Activated naive CD4-positive, alpha-beta T cell treated with anti-CD3 and anti-CD28 coated beads, Interleukin-2, amount 50 U/mL, for 72 hours (primary cell): ENCODE measurements around the gene TEF. TPM values are rescaled to one million over a fixed set of nuclear protein-coding genes. Genes with fewer than 3 reads are reported as not detected.

Experiments used
- ATAC-seq, 2 donors: fragments of 150-1000 bp; cut with Tn5 transposase; 2 replicates each; pipeline ENCODE4 v1.10.0; 2021; ENCODE audit warnings: mild to moderate bottlenecking in 2 of 2, moderate library complexity in 2 of 2
- DNase-seq, 2 donors: peaks; one replicate each; pipeline ENCODE4 v3.0.0; 2021 to 2022; ENCODE audit warnings: low spot score in 2 of 2
- H3K27ac Mint-ChIP-seq, 2 donors: one replicate each; pipeline ENCODE4 v1.8.0; 2022; ENCODE audit warnings: mild to moderate bottlenecking in 2 of 2, mixed read lengths in 2 of 2
- H3K36me3 Mint-ChIP-seq, 2 donors: one replicate each; pipeline ENCODE4 v1.8.0; 2022; ENCODE audit warnings: mixed read lengths in 2 of 2
- H3K9me3 Mint-ChIP-seq, 2 donors: one replicate each; pipeline ENCODE4 v1.8.0; 2022; ENCODE audit warnings: mixed read lengths in 2 of 2
- total RNA-seq, 2 donors: library from RNA; stranded (reverse); gene quantifications; one replicate each; pipeline ENCODE4 v1.2.3, GENCODE V29; 2022

The TEF gene, protein sequence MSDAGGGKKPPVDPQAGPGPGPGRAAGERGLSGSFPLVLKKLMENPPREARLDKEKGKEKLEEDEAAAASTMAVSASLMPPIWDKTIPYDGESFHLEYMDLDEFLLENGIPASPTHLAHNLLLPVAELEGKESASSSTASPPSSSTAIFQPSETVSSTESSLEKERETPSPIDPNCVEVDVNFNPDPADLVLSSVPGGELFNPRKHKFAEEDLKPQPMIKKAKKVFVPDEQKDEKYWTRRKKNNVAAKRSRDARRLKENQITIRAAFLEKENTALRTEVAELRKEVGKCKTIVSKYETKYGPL
- total RNA-seq, result 10 to 100 TPM in 1 of 2 donors, 1 to 10 TPM in 1; 1.9 to 15.8 TPM

DNA sequence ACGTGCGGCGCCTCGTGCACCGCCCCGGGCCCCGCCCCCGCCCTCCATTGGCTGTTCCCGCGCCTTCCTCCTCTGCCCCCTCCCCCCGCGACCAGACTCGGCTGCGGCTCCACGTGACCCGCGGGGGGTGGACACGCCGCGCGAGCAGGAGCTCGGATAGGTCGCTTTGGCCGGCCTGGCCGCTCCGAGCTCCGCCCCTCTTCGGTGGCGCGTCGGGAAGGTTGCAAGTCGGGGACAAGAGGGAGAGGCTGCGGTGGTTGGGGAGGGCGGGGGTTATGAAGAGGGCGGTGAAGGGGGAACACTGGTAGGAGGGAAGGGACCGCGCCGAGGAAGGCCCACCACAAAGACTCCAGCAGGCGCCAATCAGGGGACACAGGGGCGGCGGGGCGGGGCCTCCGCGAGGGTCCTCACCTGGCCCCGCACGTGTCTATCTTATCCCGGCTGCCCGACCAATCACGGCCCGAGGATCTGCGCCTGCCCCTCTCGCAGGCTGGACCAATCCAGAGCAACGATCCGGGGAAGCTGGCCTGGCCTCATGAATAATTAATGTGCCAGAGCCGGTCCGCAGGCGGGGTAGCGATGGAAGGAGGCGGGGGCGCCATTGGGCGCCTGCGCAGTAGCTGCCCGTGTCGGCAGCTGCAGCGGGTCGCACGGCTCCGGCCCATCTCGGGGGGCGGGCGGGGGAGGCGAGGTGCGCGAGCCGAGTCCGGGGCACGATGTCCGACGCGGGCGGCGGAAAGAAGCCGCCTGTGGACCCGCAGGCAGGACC is at the start of gene TEF:
Gene TEF (plus strand): TSS at position 614 of the 769 bp plus-strand sequence. CDS start 103 bp downstream, at position 717.
- Mint-ChIP-seq H3K9me3 (no peaks in the 10 kb centered on the region), H3K27ac (peak within 1 kb of the TSS; percentile 96 to 97), H3K36me3 (no peaks in the 10 kb centered on the region)
- peak; percentile 92 for ATAC-seq
- DNase-seq, result peak; percentile 97 to 98

DNA sequence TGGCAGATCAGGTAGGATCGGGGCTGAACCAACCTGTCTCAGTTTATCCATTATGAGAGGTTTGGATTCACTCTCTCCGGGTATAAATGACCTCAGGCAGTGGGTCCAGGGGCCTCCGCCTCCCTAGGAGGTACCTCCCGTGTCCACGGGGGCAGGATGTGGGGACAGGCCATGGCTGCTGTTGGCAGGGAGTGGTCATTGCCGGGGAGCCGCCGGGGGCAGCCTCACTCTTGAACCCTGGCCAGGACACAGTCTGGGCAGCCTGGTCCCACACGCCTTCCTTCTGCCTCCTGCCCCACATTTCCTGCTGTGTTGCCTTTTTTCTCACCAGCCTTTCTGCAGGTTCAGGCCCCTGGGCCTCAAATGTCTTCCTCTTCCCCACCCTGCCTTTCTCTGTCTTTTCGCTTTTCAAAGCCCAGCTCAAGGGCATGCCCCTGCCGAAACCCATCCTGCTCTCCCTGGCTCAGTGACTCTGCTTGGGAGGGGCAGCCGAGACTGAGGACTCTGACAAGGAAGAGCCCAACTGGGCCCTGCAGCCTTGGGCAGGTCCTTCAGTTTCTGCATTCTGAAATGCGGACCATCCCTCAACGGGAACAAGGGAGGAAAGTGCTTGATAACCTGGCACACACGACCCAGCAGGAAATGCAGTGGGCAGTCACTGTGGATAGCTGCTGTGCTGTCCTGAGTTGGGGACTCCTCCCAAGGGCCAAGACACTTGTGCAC is 49.4 kb upstream of the TEF start:
- Mint-ChIP-seq H3K36me3 (peaks cover 6 to 7% of the 10 kb centered on the region in 2 donors), H3K27ac (peak overlapping the region; percentile 36 to 90), H3K9me3 (no peaks in the 10 kb centered on the region)
- DNase-seq (no peak), ATAC-seq (no peak)

DNA sequence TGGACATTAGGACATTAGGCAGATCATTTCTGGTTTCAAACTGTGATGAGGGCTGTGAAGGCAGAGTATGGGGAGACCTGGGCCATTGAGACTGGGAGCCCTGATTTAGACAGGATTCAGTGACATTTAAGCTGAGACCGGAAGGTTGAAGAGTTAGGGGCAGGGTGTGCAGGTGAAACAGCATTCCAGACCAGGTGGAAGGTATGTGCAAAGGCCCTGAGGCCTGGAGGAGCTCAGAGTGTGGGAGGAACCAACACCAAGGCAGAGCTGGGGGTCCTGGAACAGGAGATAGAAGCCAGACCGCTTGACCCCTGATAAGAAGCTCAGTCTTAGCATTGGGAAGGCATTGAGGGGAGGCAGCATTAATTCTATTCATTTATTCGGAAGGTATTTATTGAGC is 47.9 kb upstream of the TEF start:
- no peak for DNase-seq
- H3K9me3 Mint-ChIP-seq, result no peaks in the 10 kb centered on the region
- no peak overlapping the region for H3K27ac Mint-ChIP-seq
- ATAC-seq, result no peak
- H3K36me3 Mint-ChIP-seq, result peaks cover 6% of the 10 kb centered on the region in 2 donors

DNA sequence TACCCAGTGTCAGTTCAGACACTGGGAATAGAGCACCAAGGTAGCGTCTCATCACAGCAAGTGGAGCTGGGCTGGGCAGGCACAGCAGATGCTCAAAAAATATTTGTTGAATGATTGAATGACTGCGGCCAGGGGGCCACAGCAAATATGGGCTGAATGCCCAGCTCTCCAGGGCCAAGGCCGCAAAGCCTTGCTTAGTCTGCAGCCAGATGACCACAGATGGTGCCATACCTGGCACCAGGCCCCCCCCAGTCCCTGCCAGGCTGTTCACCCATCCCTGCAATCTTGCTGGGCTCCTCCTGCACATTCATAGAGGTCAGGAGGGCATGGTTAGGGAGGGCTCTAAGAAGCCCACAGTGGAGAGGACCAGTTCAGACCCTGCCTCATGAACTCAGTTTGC is 47.5 kb upstream of the TEF start:
- DNase-seq (no peak), ATAC-seq (no peak)
- H3K27ac Mint-ChIP-seq, result no peak overlapping the region
- H3K36me3 Mint-ChIP-seq, result peaks cover 6% of the 10 kb centered on the region in 2 donors
- no peaks in the 10 kb centered on the region for H3K9me3 Mint-ChIP-seq

DNA sequence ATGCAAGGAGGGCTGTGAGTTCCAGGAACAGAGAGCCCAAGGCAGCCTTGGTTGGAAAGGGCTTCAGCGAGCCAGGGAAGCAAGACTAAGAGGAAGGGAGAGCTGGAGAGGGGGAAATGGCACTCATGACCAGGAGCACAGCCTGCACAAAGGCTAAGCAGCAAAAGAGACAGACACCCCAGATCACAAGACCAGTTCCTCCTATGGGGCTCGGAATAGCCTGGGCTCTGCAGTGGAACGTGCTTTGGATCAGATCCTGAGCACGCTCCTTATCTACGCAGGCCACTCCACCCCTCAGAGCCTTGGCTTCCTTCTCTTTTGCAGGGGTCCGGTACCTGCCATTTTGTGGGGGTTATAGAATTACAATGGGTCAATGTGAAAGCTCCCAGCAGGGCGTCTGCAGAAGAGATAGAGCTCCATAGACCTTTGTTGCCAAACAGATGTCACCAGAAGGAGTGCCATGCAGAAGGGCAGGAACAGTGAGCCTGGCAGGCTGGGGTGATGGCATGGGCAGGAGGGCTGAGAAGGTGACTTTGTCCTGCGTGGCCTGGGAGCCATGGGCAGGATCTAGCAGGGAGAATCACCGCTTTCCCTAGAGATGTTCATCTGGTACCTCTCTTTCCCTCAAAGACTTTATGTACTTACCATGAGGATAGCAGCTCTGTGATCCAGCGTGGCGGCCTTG is 46.6 kb upstream of the TEF start:
- peak overlapping the region in 1 of 2 donors; percentile 1 for H3K27ac Mint-ChIP-seq
- ATAC-seq (no peak), DNase-seq (no peak)
- H3K36me3 Mint-ChIP-seq, result peaks cover 6% of the 10 kb centered on the region in 2 donors
- no peaks in the 10 kb centered on the region for H3K9me3 Mint-ChIP-seq

DNA sequence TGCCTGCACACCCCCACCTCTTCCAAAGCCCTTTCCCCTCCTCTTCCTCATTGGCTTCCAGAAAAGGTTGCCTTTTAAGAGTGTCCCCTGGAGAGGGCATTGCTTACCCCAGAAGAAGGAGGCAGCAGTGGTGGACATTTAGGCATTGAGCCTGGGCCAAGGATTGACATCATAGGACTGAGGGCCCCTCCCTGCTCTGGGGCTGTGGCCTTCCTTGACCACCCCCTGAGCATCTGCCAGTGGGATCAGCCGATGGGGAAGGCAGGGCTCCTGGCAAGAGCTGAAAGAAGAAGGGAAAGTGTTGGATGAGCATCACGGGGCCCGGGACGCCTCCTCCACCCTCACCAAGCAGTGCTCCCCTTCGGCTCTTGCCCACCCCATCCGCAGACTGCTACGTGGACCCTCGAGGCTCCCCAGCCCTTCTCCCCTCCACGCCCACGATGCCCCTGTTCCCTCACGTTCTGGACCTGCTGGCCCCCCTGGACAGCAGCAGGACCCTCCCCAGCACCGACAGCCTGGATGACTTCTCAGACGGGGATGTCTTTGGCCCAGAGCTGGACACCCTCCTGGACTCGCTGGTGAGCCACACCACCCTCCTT is 43.0 kb upstream of the TEF start:
- Mint-ChIP-seq H3K36me3 (no peaks in the 10 kb centered on the region), H3K27ac (peak overlapping the region in 1 of 2 donors; percentile 77), H3K9me3 (no peaks in the 10 kb centered on the region)
- no peak for DNase-seq
- ATAC-seq, result no peak

DNA sequence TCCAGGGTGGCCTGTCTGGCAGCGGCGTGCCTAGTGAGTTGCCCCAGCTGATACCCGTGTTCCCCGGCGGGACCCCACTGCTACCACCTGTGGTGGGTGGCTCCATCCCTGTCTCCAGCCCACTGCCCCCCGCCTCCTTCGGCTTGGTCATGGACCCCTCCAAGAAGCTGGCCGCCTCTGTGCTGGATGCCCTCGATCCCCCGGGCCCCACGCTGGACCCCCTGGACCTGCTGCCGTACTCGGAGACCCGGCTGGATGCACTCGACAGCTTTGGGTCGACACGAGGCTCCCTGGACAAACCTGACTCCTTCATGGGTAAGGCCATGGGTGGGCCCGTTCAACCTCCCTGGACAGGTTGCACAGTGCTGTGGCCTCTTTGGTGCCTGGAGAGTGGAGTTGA is 41.9 kb upstream of the TEF start:
- H3K36me3 Mint-ChIP-seq, result no peaks in the 10 kb centered on the region
- ATAC-seq (no peak), DNase-seq (no peak)
- H3K27ac Mint-ChIP-seq, result peak overlapping the region in 1 of 2 donors; percentile 60
- no peaks in the 10 kb centered on the region for H3K9me3 Mint-ChIP-seq

DNA sequence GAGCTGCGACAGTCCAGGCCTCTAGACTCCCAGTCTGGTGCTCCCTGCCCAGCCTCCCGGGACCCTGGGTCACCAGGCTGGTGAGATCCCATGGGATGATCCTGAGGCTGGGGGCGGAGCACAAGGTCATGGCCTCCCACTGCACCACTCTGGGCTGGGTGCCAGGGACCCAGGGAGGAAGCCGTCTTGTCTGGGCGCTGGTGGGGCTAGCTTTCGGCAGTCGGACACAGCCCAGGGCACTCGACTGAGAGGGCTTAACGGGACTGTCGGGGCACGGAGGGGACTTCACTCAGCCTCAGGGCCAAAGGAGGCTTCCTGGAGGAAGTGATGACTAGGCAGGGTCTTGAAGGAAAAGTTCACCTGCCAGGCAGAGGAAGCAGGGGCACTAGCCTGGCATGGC is 41.4 kb upstream of the TEF start:
- Mint-ChIP-seq H3K27ac (peak overlapping the region in 1 of 2 donors; percentile 60), H3K9me3 (no peaks in the 10 kb centered on the region), H3K36me3 (no peaks in the 10 kb centered on the region)
- DNase-seq (no peak), ATAC-seq (no peak)

DNA sequence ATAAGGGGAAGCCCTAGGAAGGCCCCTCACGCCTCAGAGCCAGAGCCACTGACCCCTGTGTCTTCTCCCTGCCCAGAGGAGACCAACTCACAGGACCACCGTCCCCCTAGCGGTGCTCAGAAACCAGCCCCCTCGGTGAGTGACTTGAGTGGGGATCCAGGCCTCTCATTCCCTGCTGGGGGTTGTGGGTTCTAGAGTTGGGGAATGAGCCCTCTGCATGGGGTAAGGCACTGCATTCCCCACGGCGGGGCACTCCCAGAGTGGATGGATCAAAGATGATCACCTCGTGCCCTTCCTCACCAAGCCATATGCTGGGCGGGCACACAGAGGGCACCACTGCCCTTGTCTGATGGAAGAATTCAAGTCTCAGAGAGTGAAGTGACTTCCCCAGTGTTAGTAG is 40.7 kb upstream of the TEF start:
- Mint-ChIP-seq H3K36me3 (no peaks in the 10 kb centered on the region), H3K27ac (peak overlapping the region in 1 of 2 donors; percentile 60), H3K9me3 (no peaks in the 10 kb centered on the region)
- DNase-seq (no peak), ATAC-seq (no peak)

DNA sequence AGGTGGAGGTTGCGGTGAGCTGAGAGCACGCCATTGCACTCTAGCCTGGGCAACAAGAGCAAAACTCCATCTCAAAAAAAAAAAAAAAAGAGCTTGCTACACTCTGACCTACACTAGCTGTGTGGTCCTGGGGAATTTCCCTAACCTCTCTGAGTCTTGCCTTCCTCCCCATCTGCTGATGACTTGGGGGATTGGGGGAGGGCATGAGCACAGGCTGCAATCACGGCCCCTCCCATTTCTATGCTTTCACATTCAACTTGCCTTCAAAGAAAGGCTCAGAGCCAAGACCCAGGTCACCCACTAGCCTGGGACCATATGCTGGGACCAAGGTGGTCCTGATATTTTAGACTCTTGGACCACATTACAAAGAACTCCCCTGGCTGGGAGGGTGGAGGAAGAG is 39.8 kb upstream of the TEF start:
- peak overlapping the region; percentile 36 to 72 for H3K27ac Mint-ChIP-seq

DNA sequence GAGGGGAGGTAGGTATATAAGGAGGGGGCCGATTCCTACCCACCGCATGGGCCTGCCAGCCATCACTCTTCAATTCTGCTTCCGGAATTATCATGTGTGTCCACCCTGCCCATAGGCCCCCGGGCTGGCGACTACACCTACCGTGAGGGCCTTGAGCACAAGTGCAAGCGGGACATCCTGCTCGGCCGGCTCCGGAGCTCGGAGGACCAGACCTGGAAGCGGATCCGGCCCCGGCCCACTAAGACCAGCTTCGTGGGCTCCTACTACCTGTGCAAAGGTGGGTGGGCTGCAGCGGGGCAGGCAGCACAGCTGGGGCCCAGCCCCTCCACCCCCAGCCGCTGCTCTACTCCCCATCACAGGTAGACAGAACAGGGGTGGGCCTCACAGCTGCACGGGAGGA is 38.4 kb upstream of the TEF start:
- no peak for ATAC-seq
- H3K9me3 Mint-ChIP-seq, result no peaks in the 10 kb centered on the region

More for the DNA sequence above, 39.8 kb upstream of the TEF start:
- Mint-ChIP-seq H3K9me3 (no peaks in the 10 kb centered on the region), H3K36me3 (no peaks in the 10 kb centered on the region)
- DNase-seq, result no peak
- ATAC-seq, result peak; percentile 81 to 84

DNA sequence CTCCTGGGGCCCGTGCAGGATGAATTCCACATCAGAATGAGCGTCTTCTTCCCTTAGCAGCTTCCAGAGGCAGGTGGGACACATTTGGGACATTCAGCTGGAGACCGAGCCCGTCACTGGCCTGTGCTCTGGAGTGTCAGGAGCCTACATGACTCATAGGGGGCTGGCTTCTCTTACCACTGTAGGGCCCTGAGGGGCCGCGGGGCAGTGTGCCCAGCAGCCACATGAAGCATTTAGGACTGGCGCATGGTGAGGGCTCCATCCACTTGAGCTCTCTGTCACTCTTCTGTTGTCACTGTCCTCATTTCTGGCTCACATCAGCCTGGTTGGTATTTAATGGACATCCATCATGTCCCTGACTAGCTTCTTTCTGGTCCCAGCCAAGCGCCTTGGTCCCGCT is 38.0 kb upstream of the TEF start:
- no peaks in the 10 kb centered on the region for H3K9me3 Mint-ChIP-seq
- no peak for DNase-seq
- no peak for ATAC-seq
- H3K27ac Mint-ChIP-seq, result no peak overlapping the region
- H3K36me3 Mint-ChIP-seq, result no peaks in the 10 kb centered on the region

More for the DNA sequence above, 38.4 kb upstream of the TEF start:
- no peak for DNase-seq
- Mint-ChIP-seq H3K36me3 (no peaks in the 10 kb centered on the region), H3K27ac (no peak overlapping the region)

DNA sequence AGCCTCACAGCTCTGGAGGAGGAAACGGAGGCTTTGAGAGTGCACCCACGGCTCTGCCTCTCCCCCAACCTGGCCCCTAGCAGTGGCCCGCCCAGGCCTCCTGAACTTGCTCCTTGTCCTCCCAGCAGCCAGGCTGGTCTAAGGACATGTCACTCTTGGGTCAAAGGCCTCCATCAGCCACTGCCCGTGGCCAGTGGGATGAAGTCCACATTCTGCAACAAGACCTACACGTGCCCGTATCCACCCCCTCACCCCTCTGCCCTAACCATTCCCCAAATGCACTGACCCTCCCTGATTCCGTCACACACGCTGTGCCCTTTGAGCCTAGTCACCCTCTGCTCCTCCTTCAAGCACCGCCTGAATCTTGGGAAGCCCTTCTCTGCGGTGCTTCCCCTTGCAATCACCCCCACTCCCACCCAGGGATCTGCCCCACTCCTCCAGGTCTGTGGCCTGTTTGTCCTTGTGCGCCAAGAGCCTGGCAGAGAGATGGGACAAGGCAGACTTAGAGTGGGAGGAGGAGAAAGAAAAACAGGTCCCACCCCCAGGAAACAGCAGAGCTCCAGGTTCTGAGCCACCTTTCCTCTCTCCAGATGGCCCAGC is 37.5 kb upstream of the TEF start:
- H3K36me3 Mint-ChIP-seq, result no peaks in the 10 kb centered on the region
- no peaks in the 10 kb centered on the region for H3K9me3 Mint-ChIP-seq
- peak overlapping the region in 1 of 2 donors; percentile 82 for H3K27ac Mint-ChIP-seq
- no peak for ATAC-seq
- no peak for DNase-seq

DNA sequence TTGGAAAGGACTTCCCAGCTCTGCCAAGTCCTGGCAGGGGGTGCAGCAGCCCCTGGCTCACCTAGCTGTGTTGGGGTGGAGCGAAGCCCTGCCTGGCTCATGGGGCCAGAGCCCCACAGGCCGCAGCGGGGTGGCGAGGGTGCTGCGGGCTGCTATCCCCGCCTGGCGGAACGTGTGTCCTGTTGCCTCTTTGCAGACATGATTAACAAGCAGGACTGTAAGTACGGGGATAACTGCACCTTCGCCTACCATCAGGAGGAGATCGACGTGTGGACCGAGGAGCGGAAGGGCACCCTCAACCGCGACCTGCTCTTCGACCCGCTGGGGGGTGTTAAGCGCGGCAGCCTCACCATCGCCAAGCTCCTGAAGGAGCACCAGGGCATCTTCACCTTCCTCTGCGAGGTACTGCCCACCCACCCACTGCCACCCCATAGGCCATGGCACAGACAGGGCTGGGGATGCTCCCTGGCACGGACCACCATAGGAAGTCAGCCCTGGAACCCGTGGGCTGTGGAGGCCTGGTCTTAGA is 35.9 kb upstream of the TEF start:
- H3K36me3 Mint-ChIP-seq, result no peaks in the 10 kb centered on the region
- no peak for ATAC-seq
- H3K27ac Mint-ChIP-seq, result no peak overlapping the region
- DNase-seq, result no peak
- no peaks in the 10 kb centered on the region for H3K9me3 Mint-ChIP-seq

DNA sequence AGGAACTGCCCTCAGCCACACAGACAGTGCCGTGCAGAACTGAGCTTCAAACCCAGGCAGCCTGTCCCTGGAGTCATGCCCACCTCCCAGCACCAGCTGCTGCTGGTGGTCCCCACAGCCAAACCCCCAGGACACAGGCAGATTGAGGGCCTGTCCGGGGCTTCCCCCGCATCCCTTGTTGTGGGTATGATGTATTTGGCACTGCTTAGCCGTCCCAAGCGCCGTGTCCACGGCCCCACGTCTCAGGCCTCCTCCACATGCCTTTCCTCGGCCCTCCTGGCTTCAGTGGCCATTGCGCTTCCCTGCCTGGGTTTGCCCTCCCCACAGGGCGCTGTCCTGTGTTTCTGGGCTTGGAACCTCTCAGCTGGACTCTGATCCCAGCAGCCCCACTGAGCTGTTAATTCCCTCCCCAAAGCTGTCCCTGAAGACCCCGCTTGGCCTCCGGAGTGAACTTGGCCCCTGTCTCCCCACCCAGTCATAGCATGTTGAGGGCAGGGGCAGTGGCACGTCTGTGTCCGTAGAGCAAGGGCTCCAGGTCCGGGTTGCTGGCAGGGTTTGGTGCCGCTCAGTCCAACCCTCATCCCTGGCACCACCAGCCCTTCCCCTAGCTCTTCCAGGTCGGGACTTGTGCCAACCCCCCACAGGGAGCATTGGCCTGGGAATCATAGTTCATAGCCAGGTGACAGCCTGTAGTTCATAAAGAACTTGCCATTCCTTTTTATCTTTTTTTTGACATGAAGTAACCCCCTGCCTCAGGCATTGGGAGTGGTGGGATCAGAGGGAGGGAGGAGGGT is 34.5 kb upstream of the TEF start:
- Mint-ChIP-seq H3K36me3 (no peaks in the 10 kb centered on the region), H3K27ac (peak overlapping the region in 1 of 2 donors; percentile 20)
- no peak for ATAC-seq

More for the DNA sequence above, 34.5 kb upstream of the TEF start:
- no peak for DNase-seq
- H3K9me3 Mint-ChIP-seq, result no peaks in the 10 kb centered on the region
